ENCODE results near the gene PRKD1. TPM values are rescaled to one million over a fixed set of nuclear protein-coding genes. Genes with fewer than 3 reads are reported as not detected.
A peak's percentile ranks its signal among the peaks of the same experiment; 100 is the strongest.

Gene PRKD1
- total and polyA plus RNA-seq, 2 experiments from 2014 or later, result 7.5 to 16.5 TPM

DNA sequence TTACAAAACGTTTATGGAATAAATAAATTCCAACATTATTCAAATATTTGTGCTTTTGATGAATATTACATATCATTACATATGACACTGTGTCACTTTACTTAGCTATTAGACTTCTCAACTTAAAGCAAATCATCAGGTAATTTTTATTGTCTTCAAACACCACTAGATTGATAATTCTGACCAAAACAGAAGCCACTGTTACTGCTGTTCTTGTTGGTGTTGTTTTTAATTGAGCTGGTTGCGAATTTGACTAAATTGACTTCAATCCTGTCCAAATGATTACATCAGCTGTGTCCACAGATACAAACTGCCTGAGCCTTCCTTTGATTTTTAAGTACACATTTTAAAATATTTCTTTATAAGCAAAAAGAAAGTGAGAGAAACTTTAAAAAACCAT, 29.2 kb downstream of the PRKD1 start:
- Histone ChIP-seq H2AFZ (no peak overlapping the region), H3K79me2 (peaks cover 31% of the 10 kb centered on the region), H3K9me3 (ENCODE audit: low read depth) (no peaks in the 10 kb centered on the region), H3K4me1 (ENCODE audit: insufficient read depth) (peaks cover 9% of the 10 kb centered on the region), H3K36me3 (replicated peaks; ENCODE audit: insufficient read depth, low read depth) (no peaks in the 10 kb centered on the region), H3K4me3 (no peak overlapping the region), H4K20me1 (ENCODE audit: insufficient read depth, poor library complexity, severe bottlenecking) (no peaks in the 10 kb centered on the region), H3K27ac (no peak overlapping the region), H3K9me2 (replicated peaks; ENCODE audit: insufficient read depth) (no peaks in the 10 kb centered on the region), H3K4me2 (no peak overlapping the region), H3K27me3 (no peaks in the 10 kb centered on the region)
- no peak for TF ChIP-seq EZH2phosphoT487 (IDR thresholded peaks at IDR 0.05; ENCODE audit: low read depth, severe bottlenecking, unreplicated experiment)
- TF ChIP-seq, protein P1, sequence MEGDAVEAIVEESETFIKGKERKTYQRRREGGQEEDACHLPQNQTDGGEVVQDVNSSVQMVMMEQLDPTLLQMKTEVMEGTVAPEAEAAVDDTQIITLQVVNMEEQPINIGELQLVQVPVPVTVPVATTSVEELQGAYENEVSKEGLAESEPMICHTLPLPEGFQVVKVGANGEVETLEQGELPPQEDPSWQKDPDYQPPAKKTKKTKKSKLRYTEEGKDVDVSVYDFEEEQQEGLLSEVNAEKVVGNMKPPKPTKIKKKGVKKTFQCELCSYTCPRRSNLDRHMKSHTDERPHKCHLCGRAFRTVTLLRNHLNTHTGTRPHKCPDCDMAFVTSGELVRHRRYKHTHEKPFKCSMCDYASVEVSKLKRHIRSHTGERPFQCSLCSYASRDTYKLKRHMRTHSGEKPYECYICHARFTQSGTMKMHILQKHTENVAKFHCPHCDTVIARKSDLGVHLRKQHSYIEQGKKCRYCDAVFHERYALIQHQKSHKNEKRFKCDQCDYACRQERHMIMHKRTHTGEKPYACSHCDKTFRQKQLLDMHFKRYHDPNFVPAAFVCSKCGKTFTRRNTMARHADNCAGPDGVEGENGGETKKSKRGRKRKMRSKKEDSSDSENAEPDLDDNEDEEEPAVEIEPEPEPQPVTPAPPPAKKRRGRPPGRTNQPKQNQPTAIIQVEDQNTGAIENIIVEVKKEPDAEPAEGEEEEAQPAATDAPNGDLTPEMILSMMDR (IDR thresholded peaks at IDR 0.05; ENCODE audit: poor library complexity), result no peak
- TF ChIP-seq EZH2 (IDR thresholded peaks at IDR 0.05; ENCODE audit: borderline replicate concordance), result no peak
- WGBS (ENCODE audit: low lambda C conversion rate, missing lambda C conversion rate), result 70% methylated on average over 2 of the region's 2 CpGs
- DNase-seq (ENCODE audit: low spot score), result no peak

DNA sequence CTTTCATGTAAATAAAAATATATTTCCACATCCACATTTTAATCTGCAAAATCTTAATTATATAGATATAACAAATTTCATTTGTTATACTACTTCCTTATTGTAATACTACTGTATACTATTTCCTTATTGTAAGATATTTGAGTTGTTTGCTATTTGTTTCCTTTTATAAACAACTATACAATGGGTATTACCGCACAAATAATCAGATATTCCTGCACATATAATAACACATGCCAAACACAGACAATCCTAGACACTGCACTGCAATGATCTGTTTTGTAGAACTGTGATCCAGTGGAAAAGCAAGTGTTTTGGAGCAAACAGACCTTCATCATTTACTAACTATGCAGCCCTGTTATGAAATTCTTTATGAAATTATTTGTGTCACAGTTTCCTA, 30.5 kb downstream of the PRKD1 start:
- Histone ChIP-seq H3K4me3 (no peak overlapping the region), H3K79me2 (peaks cover 28% of the 10 kb centered on the region), H2AFZ (no peak overlapping the region)

DNA sequence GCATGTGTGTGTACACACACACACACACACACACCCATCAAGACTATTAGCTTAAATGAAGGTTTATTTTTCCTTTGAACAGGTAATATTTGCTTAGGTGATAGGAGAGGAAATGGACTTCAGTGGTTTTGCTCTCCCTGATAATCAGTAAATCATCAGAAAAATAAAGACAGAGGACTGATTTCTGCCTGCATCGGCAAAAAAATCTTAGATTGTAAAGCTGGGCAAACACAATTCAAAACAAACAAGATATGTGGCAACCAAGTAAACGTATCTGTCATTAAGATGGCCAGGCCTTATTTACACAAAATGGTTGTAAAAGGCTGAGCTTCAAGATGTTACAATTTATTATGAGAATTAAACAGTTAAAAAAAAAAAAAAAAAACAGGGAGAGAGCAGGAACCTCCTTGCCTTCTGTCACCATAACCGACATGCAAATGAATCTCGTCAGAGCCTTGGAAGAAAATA, 31.3 kb downstream of the PRKD1 start:
- TF ChIP-seq EZH2phosphoT487 (IDR thresholded peaks at IDR 0.05; ENCODE audit: low read depth, severe bottlenecking, unreplicated experiment), result peak; percentile 87
- no peak for TF ChIP-seq EZH2 (IDR thresholded peaks at IDR 0.05; ENCODE audit: borderline replicate concordance)

More for the DNA sequence above, 30.5 kb downstream of the PRKD1 start:
- no peak overlapping the region for H3K4me2 ChIP-seq
- H3K36me3 ChIP-seq (replicated peaks; ENCODE audit: insufficient read depth, low read depth), result no peaks in the 10 kb centered on the region
- H3K27ac ChIP-seq, result no peak overlapping the region
- peaks cover 9% of the 10 kb centered on the region for H3K4me1 ChIP-seq (ENCODE audit: insufficient read depth)
- H3K27me3 ChIP-seq, result no peaks in the 10 kb centered on the region
- no peaks in the 10 kb centered on the region for H3K9me2 ChIP-seq (replicated peaks; ENCODE audit: insufficient read depth)
- no peak for DNase-seq (ENCODE audit: low spot score)
- no peaks in the 10 kb centered on the region for H4K20me1 ChIP-seq (ENCODE audit: insufficient read depth, poor library complexity, severe bottlenecking)
- 79% methylated on average over 1 of the region's 1 CpG for WGBS (ENCODE audit: low lambda C conversion rate, missing lambda C conversion rate)
- no peak for TF ChIP-seq EZH2phosphoT487 (IDR thresholded peaks at IDR 0.05; ENCODE audit: low read depth, severe bottlenecking, unreplicated experiment)
- no peak for TF ChIP-seq EZH2 (IDR thresholded peaks at IDR 0.05; ENCODE audit: borderline replicate concordance)
- TF ChIP-seq, protein P1 (IDR thresholded peaks at IDR 0.05; ENCODE audit: poor library complexity), result no peak
- H3K9me3 ChIP-seq (ENCODE audit: low read depth), result no peaks in the 10 kb centered on the region

DNA sequence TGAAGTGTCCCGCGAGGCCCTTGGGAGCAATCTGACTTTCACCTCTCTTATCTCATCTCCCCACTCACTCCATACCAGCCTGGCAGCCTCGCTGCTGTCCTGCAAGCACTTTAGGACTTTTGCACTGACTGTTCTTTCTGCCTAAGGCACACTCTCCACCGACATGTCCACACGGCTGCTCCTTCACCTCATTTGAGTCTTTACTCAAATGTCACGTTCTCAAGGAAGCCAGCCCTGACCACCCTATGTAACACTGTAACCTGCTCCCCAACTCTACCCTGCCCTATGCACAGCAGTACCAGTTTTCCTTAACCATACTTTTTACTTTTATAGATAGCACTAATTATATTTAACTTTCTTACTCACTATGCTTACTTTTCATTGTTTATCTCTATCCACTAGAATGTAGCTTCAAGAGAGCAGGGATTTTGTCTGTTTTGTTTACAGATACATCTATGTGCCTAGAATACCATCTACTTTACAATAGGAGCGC, 32.0 kb downstream of the PRKD1 start:
- Histone ChIP-seq H3K4me1 (ENCODE audit: insufficient read depth) (peaks cover 9% of the 10 kb centered on the region), H3K79me2 (peaks cover 13% of the 10 kb centered on the region), H3K9me3 (ENCODE audit: low read depth) (no peaks in the 10 kb centered on the region), H3K36me3 (replicated peaks; ENCODE audit: insufficient read depth, low read depth) (no peaks in the 10 kb centered on the region), H2AFZ (no peak overlapping the region), H3K4me2 (peak overlapping the region; percentile 67), H3K9me2 (replicated peaks; ENCODE audit: insufficient read depth) (no peaks in the 10 kb centered on the region), H4K20me1 (ENCODE audit: insufficient read depth, poor library complexity, severe bottlenecking) (no peaks in the 10 kb centered on the region), H3K27me3 (no peaks in the 10 kb centered on the region), H3K27ac (peak overlapping the region; percentile 23), H3K4me3 (no peak overlapping the region)
- 25% methylated on average over 7 of the region's 7 CpGs for WGBS (ENCODE audit: low lambda C conversion rate, missing lambda C conversion rate)
- TF ChIP-seq EZH2 (IDR thresholded peaks at IDR 0.05; ENCODE audit: borderline replicate concordance) (no peak), EZH2phosphoT487 (IDR thresholded peaks at IDR 0.05; ENCODE audit: low read depth, severe bottlenecking, unreplicated experiment) (no peak)
- TF ChIP-seq, protein P1 (IDR thresholded peaks at IDR 0.05; ENCODE audit: poor library complexity), result no peak
- peak; percentile 40 for DNase-seq (ENCODE audit: low spot score)

More for the DNA sequence above, 31.3 kb downstream of the PRKD1 start:
- no peak overlapping the region for H3K27ac ChIP-seq
- no peak overlapping the region for H3K4me3 ChIP-seq
- peaks cover 21% of the 10 kb centered on the region for H3K79me2 ChIP-seq
- H3K4me2 ChIP-seq, result peak overlapping the region; percentile 67
- H3K4me1 ChIP-seq (ENCODE audit: insufficient read depth), result peaks cover 9% of the 10 kb centered on the region
- H4K20me1 ChIP-seq (ENCODE audit: insufficient read depth, poor library complexity, severe bottlenecking), result no peaks in the 10 kb centered on the region
- no peaks in the 10 kb centered on the region for H3K9me2 ChIP-seq (replicated peaks; ENCODE audit: insufficient read depth)
- H2AFZ ChIP-seq, result no peak overlapping the region
- peak; percentile 39 for DNase-seq (ENCODE audit: low spot score)
- WGBS (ENCODE audit: low lambda C conversion rate, missing lambda C conversion rate), result 28% methylated on average over 4 of the region's 4 CpGs
- H3K9me3 ChIP-seq (ENCODE audit: low read depth), result no peaks in the 10 kb centered on the region
- no peaks in the 10 kb centered on the region for H3K27me3 ChIP-seq
- H3K36me3 ChIP-seq (replicated peaks; ENCODE audit: insufficient read depth, low read depth), result no peaks in the 10 kb centered on the region

Data from hepatocyte (in vitro differentiated cells).